A673 (cell line): Measurements from ENCODE around the gene IGFALS. TPM values are rescaled to one million over a fixed set of nuclear protein-coding genes. Genes with fewer than 3 reads are reported as not detected.

Experiments
- BruUV-seq: library from RNA; stranded (reverse); fragments of 400-500 nt; replicated peaks from 2 replicates; lab custom pipeline; 2021; lab: Mats Ljungman, UMichigan
- CTCF ChIA-PET: fragments of 300-600 bp; sonication (Branson Sonifier 250); formaldehyde crosslinking; loops from one replicate; lab custom pipeline; 2022; ENCODE audit warnings: antibody characterized with exemption; lab: Charles Lee
- POLR2A ChIA-PET: fragments of 300-600 bp; sonication (Branson Sonifier 250); formaldehyde crosslinking; loops from one replicate; lab custom pipeline; 2022; ENCODE audit warnings: antibody characterized with exemption; ENCODE audit not compliant: low non-redundant PET; lab: Charles Lee
- DNase-seq: peaks from one replicate; pipeline ENCODE4 v3.0.0-alpha.2; 2015; ENCODE audit warnings: low spot score
- H3K27ac ChIP-seq: fragments of 200-600 bp; sonication (generic); 2 replicates; pipeline ENCODE4 v1.5.1; 2016; ENCODE audit warnings: mixed run types, low read depth, mild to moderate bottlenecking, mixed read lengths, antibody characterized with exemption, low read length; ENCODE audit not compliant: poor library complexity, severe bottlenecking
- H3K27me3 ChIP-seq: fragments of 200-600 bp; sonication (generic); replicated peaks from 2 replicates; pipeline ENCODE4 v1.6.1; 2017; ENCODE audit warnings: mixed run types, low read depth, mild to moderate bottlenecking, mixed read lengths, antibody characterized with exemption, low read length; ENCODE audit not compliant: insufficient read depth, poor library complexity
- H3K36me3 ChIP-seq: fragments of 200-600 bp; sonication (generic); 2 replicates; pipeline ENCODE4 v1.6.1; 2016; ENCODE audit warnings: mixed run types, mild to moderate bottlenecking, mixed read lengths, antibody characterized with exemption, low read length; ENCODE audit not compliant: insufficient read depth, poor library complexity, severe bottlenecking
- H3K4me1 ChIP-seq: fragments of 200-600 bp; sonication (generic); 2 replicates; pipeline ENCODE4 v1.6.1; 2017; ENCODE audit warnings: mixed run types, mild to moderate bottlenecking, mixed read lengths, antibody characterized with exemption, low read length; ENCODE audit not compliant: insufficient read depth, poor library complexity, severe bottlenecking
- H3K4me3 ChIP-seq: fragments of 200-600 bp; sonication (generic); 2 replicates; pipeline ENCODE4 v1.5.1; 2016; ENCODE audit warnings: low read depth, mixed run types, mild to moderate bottlenecking, mixed read lengths, low read length; ENCODE audit not compliant: poor library complexity, severe bottlenecking
- H3K9me3 ChIP-seq: fragments of 200-600 bp; sonication (generic); 2 replicates; pipeline ENCODE4 v1.6.1; 2016; ENCODE audit warnings: mixed run types, low read depth, mild to moderate bottlenecking, mixed read lengths, antibody characterized with exemption, low read length; ENCODE audit not compliant: poor library complexity, severe bottlenecking
- CTCF ChIP-seq: fragments of 300-800, 200-600 bp; sonication (generic); conservative IDR thresholded peaks from 2 replicates; pipeline ENCODE4 v1.5.1; 2017; ENCODE audit warnings: low read depth, mild to moderate bottlenecking, antibody characterized with exemption, low read length, moderate library complexity, mixed read lengths
- EZH2 ChIP-seq: fragments of 200-600 bp; sonication (generic); IDR thresholded peaks from 2 replicates; pipeline ENCODE4 v1.6.1; 2017; ENCODE audit warnings: borderline replicate concordance, low read depth, mild to moderate bottlenecking, mixed read lengths, antibody characterized with exemption, low read length; ENCODE audit not compliant: poor library complexity, severe bottlenecking
- intact Hi-C: fragments of 100-400 bp; cut with micrococcal nuclease; formaldehyde crosslinking; loops from one replicate; pipeline ENCODE4 v1.10.0; 2022; ENCODE audit not compliant: unreplicated experiment
- total RNA-seq: library from RNA; stranded (reverse); gene quantifications from 2 replicates; pipeline ENCODE4 v1.2.3, GENCODE V29; 2021

Gene IGFALS
- total RNA-seq, 1 experiment from 2014 or later, result not detected

GRCh38 chr16:1760911-1761310 lies 32.6 kb downstream of the IGFALS start:
- intact Hi-C loops, result no loop called here
- peaks cover 13% of the 10 kb centered on the region for H3K36me3 ChIP-seq
- H3K4me1 ChIP-seq, result no peaks in the 10 kb centered on the region
- POLR2A ChIA-PET, result no interaction called here
- H3K9me3 ChIP-seq, result no peaks in the 10 kb centered on the region
- DNase-seq, result no peak
- CTCF ChIA-PET, result no interaction called here
- no peak overlapping the region for H3K4me3 ChIP-seq
- no peak for TF ChIP-seq EZH2
- TF ChIP-seq CTCF, result no peak
- H3K27ac ChIP-seq, result no peak overlapping the region
- H3K27me3 ChIP-seq, result no peaks in the 10 kb centered on the region
- no TSS peak for BruUV-seq

- no peak overlapping the region for H3K27ac ChIP-seq
- H3K4me3 ChIP-seq, result no peak overlapping the region
- no TSS peak for BruUV-seq
- no peak for DNase-seq
- H3K9me3 ChIP-seq, result no peaks in the 10 kb centered on the region
- POLR2A ChIA-PET, result no interaction called here
- CTCF ChIA-PET, result no interaction called here
- intact Hi-C loops, result no loop called here
- no peaks in the 10 kb centered on the region for H3K4me1 ChIP-seq
- no peaks in the 10 kb centered on the region for H3K27me3 ChIP-seq
- no peak for TF ChIP-seq CTCF
- TF ChIP-seq EZH2, result no peak
- H3K36me3 ChIP-seq, result peaks cover 8% of the 10 kb centered on the region
Measured at GRCh38 chr16:1759511-1759910, 34.0 kb downstream of the IGFALS start.

GRCh38 chr16:1758923-1759322 lies 34.6 kb downstream of the IGFALS start:
- ChIA-PET POLR2A (no interaction called here), CTCF (no interaction called here)
- no peak for TF ChIP-seq CTCF
- no peak for TF ChIP-seq EZH2
- BruUV-seq, result no TSS peak
- Histone ChIP-seq H3K9me3 (no peaks in the 10 kb centered on the region), H3K27me3 (no peaks in the 10 kb centered on the region), H3K36me3 (peaks cover 8% of the 10 kb centered on the region), H3K4me1 (no peaks in the 10 kb centered on the region), H3K4me3 (no peak overlapping the region), H3K27ac (no peak overlapping the region)
- no peak for DNase-seq
- intact Hi-C loops, result no loop called here
